IMR-90 (cell line): ENCODE data around the gene IDH3G. TPM values are rescaled to one million over a fixed set of nuclear protein-coding genes. Genes with fewer than 3 reads are reported as not detected.

Experiments
- ATAC-seq: fragments of 200-7000 bp; cut with Tn5 transposase; 2 replicates; pipeline ENCODE4 v1.9.1; 2020; ENCODE audit warnings: low read depth, mild to moderate bottlenecking, moderate library complexity
- BruUV-seq: library from RNA; stranded (reverse); fragments of 400-500 nt; replicated peaks from 2 replicates; lab custom pipeline; 2021; lab: Mats Ljungman, UMichigan
- CTCF ChIA-PET: fragments of 300-600 bp; formaldehyde crosslinking; extraction: SDS; loops from one replicate; lab custom pipeline; 2021; ENCODE audit warnings: antibody characterized with exemption; lab: Yijun Ruan, JAX
- POLR2A ChIA-PET: fragments of 300-600 bp; sonication (Branson Sonifier 250); formaldehyde crosslinking; loops from one replicate; lab custom pipeline; 2022; ENCODE audit warnings: antibody characterized with exemption; ENCODE audit not compliant: unreplicated experiment; lab: Charles Lee
- DNase-seq: peaks from one replicate; pipeline ENCODE4 v3.0.0; 2013
- H2AFZ ChIP-seq: replicated peaks from 2 replicates; pipeline ENCODE3; 2013; ENCODE audit warnings: low read length, mild to moderate bottlenecking; ENCODE audit not compliant: poor library complexity
- H2AK5ac ChIP-seq: 2 replicates; pipeline ENCODE4 v1.6.1; 2013; ENCODE audit warnings: low read depth, low read length, inconsistent platforms
- H2AK9ac ChIP-seq: replicated peaks from 2 replicates; pipeline ENCODE3; 2013; ENCODE audit warnings: mild to moderate bottlenecking, low read depth, low read length, moderate library complexity; ENCODE audit not compliant: poor library complexity
- H2BK120ac ChIP-seq: 2 replicates; pipeline ENCODE4 v1.6.1; 2013; ENCODE audit warnings: low read depth, low read length, inconsistent platforms
- H2BK15ac ChIP-seq: 3 replicates; pipeline ENCODE4 v1.6.1; 2013; ENCODE audit warnings: low read depth, low read length, inconsistent platforms
- H2BK20ac ChIP-seq: 2 replicates; pipeline ENCODE4 v1.6.1; 2013; ENCODE audit warnings: low read depth, mild to moderate bottlenecking, inconsistent platforms, low read length, moderate library complexity
- H2BK5ac ChIP-seq: 2 replicates; pipeline ENCODE4 v1.6.1; 2013; ENCODE audit warnings: mild to moderate bottlenecking, low read depth, low read length, inconsistent platforms; ENCODE audit not compliant: poor library complexity, severe bottlenecking
- H3K14ac ChIP-seq: replicated peaks from 2 replicates; pipeline ENCODE4 v1.6.1; 2013; ENCODE audit warnings: low read depth, low read length, inconsistent platforms
- H3K18ac ChIP-seq: 2 replicates; pipeline ENCODE4 v1.6.1; 2013; ENCODE audit warnings: low read depth, low read length, control low read depth
- H3K23ac ChIP-seq: 2 replicates; pipeline ENCODE4 v1.6.1; 2013; ENCODE audit warnings: low read depth, low read length, inconsistent platforms
- H3K27ac ChIP-seq: 2 replicates; pipeline ENCODE4 v1.5.1; 2013; ENCODE audit warnings: mild to moderate bottlenecking, control low read depth, low read length; ENCODE audit not compliant: insufficient read depth
- H3K27me3 ChIP-seq: 2 replicates; pipeline ENCODE4 v1.6.1; 2013; ENCODE audit warnings: low read length; ENCODE audit not compliant: control insufficient read depth, insufficient read depth
- H3K36me3 ChIP-seq: 2 replicates; pipeline ENCODE4 v1.6.1; 2013; ENCODE audit warnings: low read length, mixed read lengths; ENCODE audit not compliant: control insufficient read depth, insufficient read depth
- H3K4ac ChIP-seq: 2 replicates; pipeline ENCODE4 v1.6.1; 2013; ENCODE audit warnings: low read depth, low read length, inconsistent platforms
- H3K4me1 ChIP-seq: 2 replicates; pipeline ENCODE4 v1.6.1; 2013; ENCODE audit warnings: low read length, mixed read lengths; ENCODE audit not compliant: control insufficient read depth, insufficient read depth
- H3K4me2 ChIP-seq: 2 replicates; pipeline ENCODE4 v1.6.1; 2013; ENCODE audit warnings: low read depth, mild to moderate bottlenecking, control low read depth, low read length, moderate library complexity
- H3K4me3 ChIP-seq: 2 replicates; pipeline ENCODE4 v1.5.1; 2013; ENCODE audit warnings: low read depth, mild to moderate bottlenecking, control low read depth, low read length, moderate library complexity; ENCODE audit not compliant: insufficient read depth
- H3K56ac ChIP-seq: 2 replicates; pipeline ENCODE4 v1.6.1; 2013; ENCODE audit warnings: low read length, inconsistent platforms; ENCODE audit not compliant: insufficient read depth; ENCODE audit errors: extremely low read depth
- H3K79me1 ChIP-seq, 2 experiments: 2 replicates each; pipeline ENCODE4 v1.6.1; 2013; ENCODE audit warnings: low read length in 2 of 2, inconsistent platforms in 1 of 2, low read depth in 1 of 2
- H3K9ac ChIP-seq: 2 replicates; pipeline ENCODE4 v1.6.1; 2013; ENCODE audit warnings: low read depth, low read length, control low read depth
- H3K9me1 ChIP-seq: 2 replicates; pipeline ENCODE4 v1.6.1; 2013; ENCODE audit warnings: low read length, inconsistent platforms; ENCODE audit not compliant: insufficient read depth
- H3K9me3 ChIP-seq: 2 replicates; pipeline ENCODE4 v1.6.1; 2013; ENCODE audit warnings: low read length; ENCODE audit not compliant: control insufficient read depth, insufficient read depth
- H4K20me1 ChIP-seq: 2 replicates; pipeline ENCODE4 v1.6.1; 2013; ENCODE audit warnings: low read length, inconsistent platforms; ENCODE audit not compliant: insufficient read depth
- H4K5ac ChIP-seq: 2 replicates; pipeline ENCODE4 v1.6.1; 2013; ENCODE audit warnings: mild to moderate bottlenecking, low read depth, low read length, control low read depth
- H4K8ac ChIP-seq, 2 experiments: 2 replicates each; pipeline ENCODE4 v1.6.1; 2013; ENCODE audit warnings: low read depth in 2 of 2, low read length in 2 of 2, control low read depth in 1 of 2, inconsistent platforms in 1 of 2
- H4K91ac ChIP-seq: 2 replicates; pipeline ENCODE4 v1.6.1; 2013; ENCODE audit warnings: low read depth, low read length, inconsistent platforms; ENCODE audit not compliant: insufficient read depth
- BHLHE40 ChIP-seq: fragments of 150-350 bp; IDR thresholded peaks from 2 replicates; pipeline ENCODE4 v1.6.1; 2016; ENCODE audit warnings: mild to moderate bottlenecking, low read depth, low read length
- CEBPB ChIP-seq: IDR thresholded peaks from 2 replicates; pipeline ENCODE4 v1.6.1; 2012; ENCODE audit warnings: low read depth, low read length, improper control_type of control experiment
- CHD1 ChIP-seq: IDR thresholded peaks from 2 replicates; pipeline ENCODE4 v1.6.1; 2012; ENCODE audit warnings: low read depth, low read length, improper control_type of control experiment
- MAFK ChIP-seq: IDR thresholded peaks from 2 replicates; pipeline ENCODE4 v1.6.1; 2012; ENCODE audit warnings: low read depth, low read length, improper control_type of control experiment
- MAZ ChIP-seq: IDR thresholded peaks from 2 replicates; pipeline ENCODE4 v1.6.1; 2012; ENCODE audit warnings: low read depth, mild to moderate bottlenecking, low read length, improper control_type of control experiment, moderate library complexity, borderline replicate concordance
- POLR2A ChIP-seq: IDR thresholded peaks from 2 replicates; pipeline ENCODE4 v1.6.1; 2012; ENCODE audit warnings: mild to moderate bottlenecking, low read depth, low read length
- RCOR1 ChIP-seq: IDR thresholded peaks from 2 replicates; pipeline ENCODE4 v1.6.1; 2012; ENCODE audit warnings: mild to moderate bottlenecking, low read length, improper control_type of control experiment; ENCODE audit not compliant: insufficient replicate concordance
- RFX5 ChIP-seq: IDR thresholded peaks from 2 replicates; pipeline ENCODE4 v1.8.0; 2012; ENCODE audit warnings: low read depth, mild to moderate bottlenecking, low read length, moderate library complexity
- SMC3 ChIP-seq: fragments of 150-350 bp; IDR thresholded peaks from 2 replicates; pipeline ENCODE4 v1.6.1; 2016; ENCODE audit warnings: low read depth, mild to moderate bottlenecking, antibody characterized with exemption, low read length, moderate library complexity
- WGBS, 2 experiments: methylation state at CpG; one replicate each; pipeline versions ENCODE4 v1.1.5 to v1.1.7; 2013; ENCODE audit warnings: missing lambda C conversion rate in 2 of 2; ENCODE audit not compliant: insufficient read length in 1 of 2; ENCODE audit errors: extremely low coverage in 2 of 2; 5-methylcytosine and 5-hydroxymethylcytosine counted together
- dilution Hi-C: fragments of 300-500 bp; cut with HindIII; formaldehyde crosslinking; loops from one replicate; pipeline ENCODE4 v1.14.3; 2018; ENCODE audit warnings: low sequenced_read_pairs; ENCODE audit not compliant: unreplicated experiment
- in situ Hi-C: fragments of 300-500 bp; cut with MboI; formaldehyde crosslinking; loops from 3 replicates; pipeline ENCODE4 v1.14.3; 2019; ENCODE audit warnings: low sequenced_read_pairs, inconsistent platforms, mixed read lengths
- intact Hi-C: fragments of 100-400 bp; cut with micrococcal nuclease; formaldehyde crosslinking; loops from 2 replicates; pipeline ENCODE4 v1.10.0; 2022
- polyA plus RNA-seq, 3 experiments: library from polyadenylated mRNA; depleted of rRNA; stranded (reverse); fragments of >200 nt; gene quantifications; 2 replicates each; pipeline ENCODE4 v1.2.3, GENCODE V29; 2012; ENCODE audit warnings: low replicate concordance in 1 of 3
- total RNA-seq: library from RNA; depleted of rRNA; stranded (reverse); fragments of >200 nt; gene quantifications from 2 replicates; pipeline ENCODE4 v1.2.3, GENCODE V29; 2012

Gene IDH3G
- total and polyA plus RNA-seq, 2 of the 4 experiments (the other 2 are of a cell fraction): 79.4 to 85.7 TPM

GRCh38 chrX:153820601-153821000 is 26.4 kb upstream of the IDH3G start:
- 100% methylated on average over 2 of the region's 7 CpGs; no CpG with 5 or more reads in 1 of the 2 experiments for WGBS, 2 experiments
- no peak overlapping the region for H4K5ac ChIP-seq
- no peak overlapping the region for H3K27ac ChIP-seq
- no TSS peak for BruUV-seq
- no peaks in the 10 kb centered on the region for H4K20me1 ChIP-seq
- H4K8ac ChIP-seq: no peak overlapping the region
- no peak overlapping the region for H3K23ac ChIP-seq
- no peak overlapping the region for H3K56ac ChIP-seq
- no peak overlapping the region for H3K14ac ChIP-seq
- no peaks in the 10 kb centered on the region for H3K36me3 ChIP-seq
- H3K18ac ChIP-seq: no peak overlapping the region
- no peak overlapping the region for H3K4me2 ChIP-seq
- H3K9ac ChIP-seq: no peak overlapping the region
- no peak for TF ChIP-seq SMC3
- no peak for TF ChIP-seq CEBPB
- no peak for TF ChIP-seq RFX5
- TF ChIP-seq POLR2A: no peak
- no peak for TF ChIP-seq BHLHE40
- TF ChIP-seq MAZ: no peak
- no peak for TF ChIP-seq CHD1
- TF ChIP-seq MAFK: no peak
- TF ChIP-seq RCOR1: no peak
- in situ Hi-C loops (no loop called here), intact Hi-C loops (no loop called here), dilution Hi-C loops (no loop called here)
- ChIA-PET POLR2A (no interaction called here), CTCF (no interaction called here)
- H2AFZ ChIP-seq: no peak overlapping the region
- H3K79me1 ChIP-seq: no peaks in the 10 kb centered on the region
- no peaks in the 10 kb centered on the region for H3K9me1 ChIP-seq
- no peaks in the 10 kb centered on the region for H3K4me1 ChIP-seq
- ATAC-seq: no peak
- H2BK15ac ChIP-seq: no peak overlapping the region
- no peak overlapping the region for H2BK5ac ChIP-seq
- H2AK5ac ChIP-seq: no peak overlapping the region
- 0 out of 2 replicates have a peak, but pooled peaks cover 2% of the 10 kb centered on the region for H3K9me3 ChIP-seq
- H3K27me3 ChIP-seq: peaks cover 20% of the 10 kb centered on the region
- H2AK9ac ChIP-seq: no peak overlapping the region
- H2BK20ac ChIP-seq: no peak overlapping the region
- no peak overlapping the region for H2BK120ac ChIP-seq
- no peak overlapping the region for H4K91ac ChIP-seq
- no peak overlapping the region for H3K4me3 ChIP-seq
- no peak for DNase-seq
- H3K4ac ChIP-seq: no peak overlapping the region
